ENCODE data around the gene LPAR5. TPM values are rescaled to one million over a fixed set of nuclear protein-coding genes. Genes with fewer than 3 reads are reported as not detected.

Gene LPAR5
- total RNA-seq, 1 experiment from 2014 or later, result not detected

- intact Hi-C loops (cut with micrococcal nuclease; ENCODE audit: unreplicated experiment), result no loop called here
- in situ Hi-C loops (cut with HindIII; ENCODE audit: low pct_unique_long_range_greater_than_20kb, low sequenced_read_pairs), result no loop called here
- H3K27me3 ChIP-seq (ENCODE audit: control insufficient read depth, insufficient read depth, low read length), result no peaks in the 10 kb centered on the region
- ATAC-seq, result 0 out of 2 replicates have a peak, but pooled peaks have one; percentile 47
- CTCF ChIA-PET, result interaction anchor here (1.3 kb wide), 1 partner anchor 266 kb away, joined by 7 read pairs; no protein-coding TSS in a partner anchor
- no peaks in the 10 kb centered on the region for H3K9me3 ChIP-seq (ENCODE audit: control insufficient read depth, insufficient read depth, low read depth, low read length)
- no TSS peak for BruUV-seq (replicated peaks)
- peaks cover 25% of the 10 kb centered on the region for H3K36me3 ChIP-seq (ENCODE audit: control insufficient read depth, insufficient read depth, low read length)
- TF ChIP-seq CTCF (IDR thresholded peaks at IDR 0.05) (peak; percentile 85), REST (IDR thresholded peaks at IDR 0.05; ENCODE audit: insufficient read depth in 1 of 2, low read depth in 2 of 2, low read length in 1 of 2) (no peak), SIN3A (IDR thresholded peaks at IDR 0.05; ENCODE audit: borderline replicate concordance, insufficient read depth, low read depth, low read length) (no peak), TCF7L2 (IDR thresholded peaks at IDR 0.05; ENCODE audit: low read depth, low read length) (no peak)
- no peak overlapping the region for H3K27ac ChIP-seq (ENCODE audit: low read length)
- no peak for DNase-seq (ENCODE audit: low read depth, low spot score)
- H3K4me1 ChIP-seq (ENCODE audit: control insufficient read depth, insufficient read depth, low read length), result peaks cover 11% of the 10 kb centered on the region
- no peak overlapping the region for H3K4me3 ChIP-seq (ENCODE audit: low read depth in 2 of 2, low read length in 2 of 2)
- POLR2A ChIA-PET, result interaction anchor here (0.6 kb wide), 1 partner anchor 1216 kb away, joined by 4 read pairs; no protein-coding TSS in a partner anchor
Observed at GRCh38 chr12:6570264-6570887, 65.4 kb downstream of the LPAR5 start.

GRCh38 chr12:6569786-6570185 is 66.0 kb downstream of the LPAR5 start:
- BruUV-seq (replicated peaks), result TSS peak; percentile 83
- ChIA-PET CTCF (interaction anchor here (1.3 kb wide), 1 partner anchor 267 kb away, joined by 7 read pairs; no protein-coding TSS in a partner anchor), POLR2A (no interaction called here)
- Histone ChIP-seq H3K4me1 (ENCODE audit: control insufficient read depth, insufficient read depth, low read length) (peaks cover 11% of the 10 kb centered on the region), H3K36me3 (ENCODE audit: control insufficient read depth, insufficient read depth, low read length) (peaks cover 24% of the 10 kb centered on the region), H3K27me3 (ENCODE audit: control insufficient read depth, insufficient read depth, low read length) (no peaks in the 10 kb centered on the region), H3K4me3 (ENCODE audit: low read depth in 2 of 2, low read length in 2 of 2) (no peak overlapping the region), H3K27ac (ENCODE audit: low read length) (no peak overlapping the region; the same call in 1 of the 2 replicates), H3K9me3 (ENCODE audit: control insufficient read depth, insufficient read depth, low read depth, low read length) (no peaks in the 10 kb centered on the region)
- ATAC-seq, result no peak
- intact Hi-C loops (cut with micrococcal nuclease; ENCODE audit: unreplicated experiment), result no loop called here
- TF ChIP-seq CTCF (IDR thresholded peaks at IDR 0.05), result no peak
- DNase-seq (ENCODE audit: low read depth, low spot score), result no peak
- in situ Hi-C loops (cut with HindIII; ENCODE audit: low pct_unique_long_range_greater_than_20kb, low sequenced_read_pairs), result no loop called here
